ENCODE measurements around the gene TBC1D2B. TPM values are rescaled to one million over a fixed set of nuclear protein-coding genes. Genes with fewer than 3 reads are reported as not detected.

Gene TBC1D2B
- total RNA-seq, 1 donor from 2014 or later, result 11.7 TPM

DNA sequence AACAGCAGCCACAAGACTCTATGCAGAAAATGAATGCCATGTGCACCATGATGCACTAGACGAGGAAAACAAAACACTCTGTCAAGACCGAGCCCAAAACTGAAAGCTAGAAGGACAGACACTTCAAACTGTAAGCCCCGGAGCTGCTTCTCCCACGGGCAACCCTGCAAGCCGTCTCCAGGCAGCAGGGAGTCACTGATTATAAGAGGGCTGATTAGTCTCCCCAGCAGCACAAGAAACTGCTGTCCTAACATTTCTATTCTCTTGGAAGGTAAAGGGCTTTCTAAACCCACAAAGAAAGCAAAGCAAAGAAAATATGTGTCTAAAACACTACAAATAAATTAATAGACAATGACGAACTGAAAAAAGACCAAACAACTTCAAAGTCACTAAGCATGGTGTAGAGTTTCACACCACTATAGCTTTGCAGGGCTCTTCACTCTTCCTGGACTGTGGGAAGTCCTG is 15.5 kb downstream of the TBC1D2B start:
- TF ChIP-seq CTCF (IDR thresholded peaks at IDR 0.05; ENCODE audit: borderline replicate concordance), result no peak
- no peaks in the 10 kb centered on the region for H3K9me3 ChIP-seq (replicated peaks)
- peak overlapping the region; percentile 22 for H3K4me3 ChIP-seq
- H3K4me1 ChIP-seq, result peaks cover 98% of the 10 kb centered on the region
- intact Hi-C loops (cut with micrococcal nuclease), result no loop called here
- no peak for DNase-seq
- H3K27me3 ChIP-seq (ENCODE audit: low read depth), result no peaks in the 10 kb centered on the region
- H3K36me3 ChIP-seq, result no peaks in the 10 kb centered on the region
- peak overlapping the region; percentile 85 for H3K27ac ChIP-seq (replicated peaks)

- H3K4me3 ChIP-seq, result no peak overlapping the region
- H3K9me3 ChIP-seq (replicated peaks), result no peaks in the 10 kb centered on the region
- no peaks in the 10 kb centered on the region for H3K27me3 ChIP-seq (ENCODE audit: low read depth)
- H3K27ac ChIP-seq (replicated peaks), result no peak overlapping the region
- peaks cover 98% of the 10 kb centered on the region for H3K4me1 ChIP-seq
- no peak for DNase-seq
- H3K36me3 ChIP-seq, result no peaks in the 10 kb centered on the region
- intact Hi-C loops (cut with micrococcal nuclease), result no loop called here
- no peak for TF ChIP-seq CTCF (IDR thresholded peaks at IDR 0.05; ENCODE audit: borderline replicate concordance)
Observed at GRCh38 chr15:78060232-78060631, 17.3 kb downstream of the TBC1D2B start.

DNA sequence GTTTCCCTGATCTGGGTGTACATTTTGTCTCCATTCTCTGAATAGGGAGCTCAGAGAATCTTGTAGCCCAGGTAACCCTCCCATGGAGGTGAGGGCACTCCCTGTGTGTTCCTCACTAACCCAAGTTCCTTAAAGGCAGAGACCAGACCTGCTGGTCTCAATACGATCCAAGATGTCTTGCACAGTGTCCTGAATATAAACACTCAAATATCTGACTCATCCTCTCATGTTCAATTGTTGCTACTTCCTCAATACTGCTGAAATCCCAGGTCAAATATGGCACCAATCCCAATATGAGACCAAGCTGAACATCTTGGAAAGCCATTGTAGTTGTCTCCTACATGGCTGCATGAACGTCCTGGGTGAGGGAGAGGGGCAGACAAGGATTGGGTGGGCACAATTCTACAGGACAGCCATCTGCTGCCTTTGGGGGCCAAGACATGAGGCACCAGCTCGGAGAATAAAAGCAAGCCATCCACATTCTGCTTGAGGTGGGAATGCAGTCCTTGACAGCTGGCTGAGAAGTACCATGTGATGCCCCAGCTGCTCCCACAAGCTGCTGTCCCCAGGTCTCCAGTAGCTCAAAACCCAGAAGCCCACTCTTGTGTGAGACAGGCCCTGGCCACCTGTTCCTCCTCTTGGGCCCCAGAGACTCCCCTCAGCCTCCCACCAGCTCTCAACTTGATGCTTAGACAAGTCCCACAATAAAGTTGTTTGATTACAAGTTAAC is 18.2 kb downstream of the TBC1D2B start:
- H3K36me3 ChIP-seq, result no peaks in the 10 kb centered on the region
- H3K9me3 ChIP-seq (replicated peaks), result no peaks in the 10 kb centered on the region
- H3K27ac ChIP-seq (replicated peaks), result no peak overlapping the region
- no peak for DNase-seq
- no peak overlapping the region for H3K4me3 ChIP-seq
- TF ChIP-seq CTCF (IDR thresholded peaks at IDR 0.05; ENCODE audit: borderline replicate concordance), result no peak
- H3K4me1 ChIP-seq, result peaks cover 91% of the 10 kb centered on the region
- no peaks in the 10 kb centered on the region for H3K27me3 ChIP-seq (ENCODE audit: low read depth)
- intact Hi-C loops (cut with micrococcal nuclease), result no loop called here

GRCh38 chr15:78058401-78058935 is 19.0 kb downstream of the TBC1D2B start:
- intact Hi-C loops (cut with micrococcal nuclease), result no loop called here
- Histone ChIP-seq H3K4me1 (peaks cover 83% of the 10 kb centered on the region), H3K4me3 (no peak overlapping the region), H3K27ac (replicated peaks) (no peak overlapping the region), H3K9me3 (replicated peaks) (no peaks in the 10 kb centered on the region), H3K36me3 (peaks cover 3% of the 10 kb centered on the region), H3K27me3 (ENCODE audit: low read depth) (no peaks in the 10 kb centered on the region)
- DNase-seq, result no peak
- TF ChIP-seq CTCF (IDR thresholded peaks at IDR 0.05; ENCODE audit: borderline replicate concordance), result no peak

DNA sequence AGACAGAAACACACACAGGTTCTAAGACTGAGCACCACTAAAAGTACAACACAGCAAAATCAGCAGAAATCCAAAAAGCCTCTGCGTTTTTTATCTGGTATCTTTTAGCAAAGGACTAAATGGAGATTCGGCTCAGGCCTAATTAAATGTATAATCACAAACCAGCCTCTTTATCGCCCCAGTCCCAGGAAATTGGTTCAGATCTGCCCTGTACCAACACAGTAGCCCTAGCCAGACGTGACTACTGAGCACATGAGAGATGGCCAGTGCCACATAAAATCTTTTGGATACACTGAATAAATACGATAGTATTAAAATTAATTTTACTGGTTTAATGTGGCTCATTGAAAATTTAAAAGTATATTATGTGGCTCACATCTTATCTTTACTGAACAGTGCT is 19.7 kb downstream of the TBC1D2B start:
- intact Hi-C loops (cut with micrococcal nuclease), result no loop called here
- no peaks in the 10 kb centered on the region for H3K9me3 ChIP-seq (replicated peaks)
- H3K36me3 ChIP-seq, result peaks cover 8% of the 10 kb centered on the region
- peaks cover 84% of the 10 kb centered on the region for H3K4me1 ChIP-seq
- no peak overlapping the region for H3K4me3 ChIP-seq
- H3K27ac ChIP-seq (replicated peaks), result peak overlapping the region; percentile 51
- no peaks in the 10 kb centered on the region for H3K27me3 ChIP-seq (ENCODE audit: low read depth)
- no peak for TF ChIP-seq CTCF (IDR thresholded peaks at IDR 0.05; ENCODE audit: borderline replicate concordance)
- no peak for DNase-seq
